Panc1 (cell line): ENCODE data around the gene SCAF8.

Experiments
- CTCF ChIP-seq: fragments of 450-650 bp; IDR thresholded peaks from 2 replicates; pipeline ENCODE4 v1.5.1; 2017; ENCODE audit warnings: mild to moderate bottlenecking
- POLR2AphosphoS5 ChIP-seq: IDR thresholded peaks from 2 replicates; pipeline ENCODE4 v1.6.1; 2012; ENCODE audit warnings: mild to moderate bottlenecking, low read depth, low read length, moderate library complexity
- REST ChIP-seq, 2 experiments: IDR thresholded peaks; 2 replicates each; pipeline ENCODE4 v1.6.1; 2011 to 2012; ENCODE audit warnings: low read depth in 2 of 2, control low read depth in 1 of 2, low read length in 1 of 2, mild to moderate bottlenecking in 1 of 2, moderate library complexity in 1 of 2; ENCODE audit not compliant: insufficient read depth in 1 of 2
- SIN3A ChIP-seq: IDR thresholded peaks from 2 replicates; pipeline ENCODE4 v1.6.1; 2012; ENCODE audit warnings: low read depth, mild to moderate bottlenecking, low read length, moderate library complexity, borderline replicate concordance; ENCODE audit not compliant: insufficient read depth

- TF ChIP-seq CTCF (no peak), POLR2AphosphoS5 (no peak), REST (IDR thresholded peaks at IDR 0.05; ENCODE audit: insufficient read depth in 1 of 2, low read depth in 2 of 2, low read length in 1 of 2) (no peak), SIN3A (no peak)
Observed at GRCh38 chr6:154847318-154847717, 114.1 kb downstream of the SCAF8 start.
